HepG2 (cell line): ENCODE data around the gene FMN2.

Source experiments
- CTCF ChIP-seq: sonication (generic); formaldehyde crosslinking; IDR thresholded peaks from 2 replicates; pipeline ENCODE4 v1.5.0; 2020; ENCODE audit warnings: mild to moderate bottlenecking, missing genetic modification reagents, moderate library complexity
- ZNF639 ChIP-seq: conservative IDR thresholded peaks from 2 replicates; pipeline ENCODE4 v1.6.1; 2018; ENCODE audit warnings: missing genetic modification reagents

GRCh38 chr1:240496941-240497340 lies 405.3 kb downstream of the FMN2 start:
- TF ChIP-seq ZNF639 (CRISPR knock-in tag) (no peak), CTCF (CRISPR knock-in tag) (no peak)
